ENCODE data around the gene LZIC. TPM values are rescaled to one million over a fixed set of nuclear protein-coding genes. Genes with fewer than 3 reads are reported as not detected.

Gene LZIC
- total and polyA plus RNA-seq, 2 of the 13 experiments (the other 11 are each of a cell fraction or from before 2014, with no cell fraction given) = 25.2 to 71.8 TPM

DNA sequence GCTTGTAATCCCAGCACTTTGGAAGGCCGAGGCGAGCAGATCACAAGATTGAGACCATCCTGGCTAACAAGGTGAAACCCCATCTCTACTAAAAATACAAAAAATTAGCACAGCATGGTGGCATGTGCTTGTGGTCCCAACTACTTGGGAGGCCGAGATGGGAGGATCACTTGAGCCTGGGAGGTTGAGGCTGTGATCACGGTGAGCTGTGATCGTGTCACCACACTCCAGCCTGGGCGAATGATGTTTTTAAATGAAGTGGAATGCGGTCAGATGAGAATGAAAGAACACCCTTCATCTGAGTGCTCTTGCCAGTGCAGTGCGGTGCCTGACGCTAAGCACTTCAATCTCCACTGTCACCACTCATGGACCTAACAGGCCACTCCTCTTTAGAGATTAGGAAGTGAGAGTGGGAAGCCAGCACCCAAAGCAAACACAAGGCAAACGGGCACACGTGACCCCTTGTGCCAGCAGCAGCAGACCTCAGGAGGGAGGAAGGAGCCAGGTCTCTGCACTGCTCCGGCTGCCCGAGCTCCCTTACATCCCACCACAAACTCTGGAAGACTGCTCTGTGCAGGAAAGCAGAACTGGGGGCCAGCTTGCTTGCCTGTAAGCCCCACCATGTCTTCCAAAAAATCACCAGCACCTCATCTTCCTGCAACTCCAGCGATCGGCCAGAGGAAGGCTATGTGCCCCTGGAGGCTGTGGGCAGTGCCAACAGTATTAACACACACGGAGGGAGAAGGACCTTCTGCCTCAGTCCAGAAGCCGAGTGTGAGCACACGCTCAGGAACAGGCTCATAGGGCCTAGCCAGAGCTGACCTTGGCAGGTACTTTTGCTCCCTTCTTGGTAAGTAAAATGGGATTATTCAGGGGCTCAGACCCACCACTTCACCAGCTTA is 42.8 kb downstream of the LZIC start (continued):
- TF ChIP-seq, protein P1, sequence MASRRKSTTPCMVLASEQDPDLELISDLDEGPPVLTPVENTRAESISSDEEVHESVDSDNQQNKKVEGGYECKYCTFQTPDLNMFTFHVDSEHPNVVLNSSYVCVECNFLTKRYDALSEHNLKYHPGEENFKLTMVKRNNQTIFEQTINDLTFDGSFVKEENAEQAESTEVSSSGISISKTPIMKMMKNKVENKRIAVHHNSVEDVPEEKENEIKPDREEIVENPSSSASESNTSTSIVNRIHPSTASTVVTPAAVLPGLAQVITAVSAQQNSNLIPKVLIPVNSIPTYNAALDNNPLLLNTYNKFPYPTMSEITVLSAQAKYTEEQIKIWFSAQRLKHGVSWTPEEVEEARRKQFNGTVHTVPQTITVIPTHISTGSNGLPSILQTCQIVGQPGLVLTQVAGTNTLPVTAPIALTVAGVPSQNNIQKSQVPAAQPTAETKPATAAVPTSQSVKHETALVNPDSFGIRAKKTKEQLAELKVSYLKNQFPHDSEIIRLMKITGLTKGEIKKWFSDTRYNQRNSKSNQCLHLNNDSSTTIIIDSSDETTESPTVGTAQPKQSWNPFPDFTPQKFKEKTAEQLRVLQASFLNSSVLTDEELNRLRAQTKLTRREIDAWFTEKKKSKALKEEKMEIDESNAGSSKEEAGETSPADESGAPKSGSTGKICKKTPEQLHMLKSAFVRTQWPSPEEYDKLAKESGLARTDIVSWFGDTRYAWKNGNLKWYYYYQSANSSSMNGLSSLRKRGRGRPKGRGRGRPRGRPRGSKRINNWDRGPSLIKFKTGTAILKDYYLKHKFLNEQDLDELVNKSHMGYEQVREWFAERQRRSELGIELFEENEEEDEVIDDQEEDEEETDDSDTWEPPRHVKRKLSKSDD (CRISPR knock-in tag; IDR thresholded peaks at IDR 0.05; ENCODE audit: low read depth) = 0 out of 2 replicates have a peak, but pooled peaks have one; percentile 32
- TF ChIP-seq ZFP1 (CRISPR knock-in tag; IDR thresholded peaks at IDR 0.05) (no peak), ZNF574 (CRISPR knock-in tag; IDR thresholded peaks at IDR 0.05) (peak; percentile 42; the same call in 1 of the 2 replicates), ZEB1 (IDR thresholded peaks at IDR 0.05; ENCODE audit: insufficient replicate concordance, low read depth) (no peak), TEF (CRISPR knock-in tag; IDR thresholded peaks at IDR 0.05) (no peak), KAT8 (CRISPR knock-in tag; IDR thresholded peaks at IDR 0.05) (peak; percentile 58; the same call in 1 of the 2 replicates), AHR (CRISPR knock-in tag; IDR thresholded peaks at IDR 0.05) (no peak), TRAFD1 (CRISPR knock-in tag; IDR thresholded peaks at IDR 0.05; ENCODE audit: borderline replicate concordance) (no peak), NFE2L1 (CRISPR knock-in tag; IDR thresholded peaks at IDR 0.05; ENCODE audit: borderline replicate concordance) (0 out of 2 replicates have a peak, but pooled peaks have one; percentile 17)
- TF ChIP-seq, protein P2, sequence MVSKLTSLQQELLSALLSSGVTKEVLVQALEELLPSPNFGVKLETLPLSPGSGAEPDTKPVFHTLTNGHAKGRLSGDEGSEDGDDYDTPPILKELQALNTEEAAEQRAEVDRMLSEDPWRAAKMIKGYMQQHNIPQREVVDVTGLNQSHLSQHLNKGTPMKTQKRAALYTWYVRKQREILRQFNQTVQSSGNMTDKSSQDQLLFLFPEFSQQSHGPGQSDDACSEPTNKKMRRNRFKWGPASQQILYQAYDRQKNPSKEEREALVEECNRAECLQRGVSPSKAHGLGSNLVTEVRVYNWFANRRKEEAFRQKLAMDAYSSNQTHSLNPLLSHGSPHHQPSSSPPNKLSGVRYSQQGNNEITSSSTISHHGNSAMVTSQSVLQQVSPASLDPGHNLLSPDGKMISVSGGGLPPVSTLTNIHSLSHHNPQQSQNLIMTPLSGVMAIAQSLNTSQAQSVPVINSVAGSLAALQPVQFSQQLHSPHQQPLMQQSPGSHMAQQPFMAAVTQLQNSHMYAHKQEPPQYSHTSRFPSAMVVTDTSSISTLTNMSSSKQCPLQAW (CRISPR knock-in tag; IDR thresholded peaks at IDR 0.05) = no peak; the same call in none of the 2 replicates
- TF ChIP-seq, protein P3, sequence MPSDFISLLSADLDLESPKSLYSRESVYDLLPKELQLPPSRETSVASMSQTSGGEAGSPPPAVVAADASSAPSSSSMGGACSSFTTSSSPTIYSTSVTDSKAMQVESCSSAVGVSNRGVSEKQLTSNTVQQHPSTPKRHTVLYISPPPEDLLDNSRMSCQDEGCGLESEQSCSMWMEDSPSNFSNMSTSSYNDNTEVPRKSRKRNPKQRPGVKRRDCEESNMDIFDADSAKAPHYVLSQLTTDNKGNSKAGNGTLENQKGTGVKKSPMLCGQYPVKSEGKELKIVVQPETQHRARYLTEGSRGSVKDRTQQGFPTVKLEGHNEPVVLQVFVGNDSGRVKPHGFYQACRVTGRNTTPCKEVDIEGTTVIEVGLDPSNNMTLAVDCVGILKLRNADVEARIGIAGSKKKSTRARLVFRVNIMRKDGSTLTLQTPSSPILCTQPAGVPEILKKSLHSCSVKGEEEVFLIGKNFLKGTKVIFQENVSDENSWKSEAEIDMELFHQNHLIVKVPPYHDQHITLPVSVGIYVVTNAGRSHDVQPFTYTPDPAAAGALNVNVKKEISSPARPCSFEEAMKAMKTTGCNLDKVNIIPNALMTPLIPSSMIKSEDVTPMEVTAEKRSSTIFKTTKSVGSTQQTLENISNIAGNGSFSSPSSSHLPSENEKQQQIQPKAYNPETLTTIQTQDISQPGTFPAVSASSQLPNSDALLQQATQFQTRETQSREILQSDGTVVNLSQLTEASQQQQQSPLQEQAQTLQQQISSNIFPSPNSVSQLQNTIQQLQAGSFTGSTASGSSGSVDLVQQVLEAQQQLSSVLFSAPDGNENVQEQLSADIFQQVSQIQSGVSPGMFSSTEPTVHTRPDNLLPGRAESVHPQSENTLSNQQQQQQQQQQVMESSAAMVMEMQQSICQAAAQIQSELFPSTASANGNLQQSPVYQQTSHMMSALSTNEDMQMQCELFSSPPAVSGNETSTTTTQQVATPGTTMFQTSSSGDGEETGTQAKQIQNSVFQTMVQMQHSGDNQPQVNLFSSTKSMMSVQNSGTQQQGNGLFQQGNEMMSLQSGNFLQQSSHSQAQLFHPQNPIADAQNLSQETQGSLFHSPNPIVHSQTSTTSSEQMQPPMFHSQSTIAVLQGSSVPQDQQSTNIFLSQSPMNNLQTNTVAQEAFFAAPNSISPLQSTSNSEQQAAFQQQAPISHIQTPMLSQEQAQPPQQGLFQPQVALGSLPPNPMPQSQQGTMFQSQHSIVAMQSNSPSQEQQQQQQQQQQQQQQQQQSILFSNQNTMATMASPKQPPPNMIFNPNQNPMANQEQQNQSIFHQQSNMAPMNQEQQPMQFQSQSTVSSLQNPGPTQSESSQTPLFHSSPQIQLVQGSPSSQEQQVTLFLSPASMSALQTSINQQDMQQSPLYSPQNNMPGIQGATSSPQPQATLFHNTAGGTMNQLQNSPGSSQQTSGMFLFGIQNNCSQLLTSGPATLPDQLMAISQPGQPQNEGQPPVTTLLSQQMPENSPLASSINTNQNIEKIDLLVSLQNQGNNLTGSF (CRISPR knock-in tag; IDR thresholded peaks at IDR 0.05) = no peak
